ENCODE results near the gene CEP85L. TPM values are rescaled to one million over a fixed set of nuclear protein-coding genes. Genes with fewer than 3 reads are reported as not detected.

The CEP85L gene
- total and polyA plus RNA-seq, 2 experiments from 2014 or later: 9.1 to 10.1 TPM

- TF ChIP-seq, protein P1, sequence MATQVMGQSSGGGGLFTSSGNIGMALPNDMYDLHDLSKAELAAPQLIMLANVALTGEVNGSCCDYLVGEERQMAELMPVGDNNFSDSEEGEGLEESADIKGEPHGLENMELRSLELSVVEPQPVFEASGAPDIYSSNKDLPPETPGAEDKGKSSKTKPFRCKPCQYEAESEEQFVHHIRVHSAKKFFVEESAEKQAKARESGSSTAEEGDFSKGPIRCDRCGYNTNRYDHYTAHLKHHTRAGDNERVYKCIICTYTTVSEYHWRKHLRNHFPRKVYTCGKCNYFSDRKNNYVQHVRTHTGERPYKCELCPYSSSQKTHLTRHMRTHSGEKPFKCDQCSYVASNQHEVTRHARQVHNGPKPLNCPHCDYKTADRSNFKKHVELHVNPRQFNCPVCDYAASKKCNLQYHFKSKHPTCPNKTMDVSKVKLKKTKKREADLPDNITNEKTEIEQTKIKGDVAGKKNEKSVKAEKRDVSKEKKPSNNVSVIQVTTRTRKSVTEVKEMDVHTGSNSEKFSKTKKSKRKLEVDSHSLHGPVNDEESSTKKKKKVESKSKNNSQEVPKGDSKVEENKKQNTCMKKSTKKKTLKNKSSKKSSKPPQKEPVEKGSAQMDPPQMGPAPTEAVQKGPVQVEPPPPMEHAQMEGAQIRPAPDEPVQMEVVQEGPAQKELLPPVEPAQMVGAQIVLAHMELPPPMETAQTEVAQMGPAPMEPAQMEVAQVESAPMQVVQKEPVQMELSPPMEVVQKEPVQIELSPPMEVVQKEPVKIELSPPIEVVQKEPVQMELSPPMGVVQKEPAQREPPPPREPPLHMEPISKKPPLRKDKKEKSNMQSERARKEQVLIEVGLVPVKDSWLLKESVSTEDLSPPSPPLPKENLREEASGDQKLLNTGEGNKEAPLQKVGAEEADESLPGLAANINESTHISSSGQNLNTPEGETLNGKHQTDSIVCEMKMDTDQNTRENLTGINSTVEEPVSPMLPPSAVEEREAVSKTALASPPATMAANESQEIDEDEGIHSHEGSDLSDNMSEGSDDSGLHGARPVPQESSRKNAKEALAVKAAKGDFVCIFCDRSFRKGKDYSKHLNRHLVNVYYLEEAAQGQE (IDR thresholded peaks at IDR 0.05; ENCODE audit: unreplicated experiment): no peak
- TF ChIP-seq EZH2phosphoT487 (IDR thresholded peaks at IDR 0.05; ENCODE audit: unreplicated experiment): no peak
These were observed 53.8 kb downstream of the CEP85L start (continued) for GRCh38 chr6:118597636-118598035.

DNA sequence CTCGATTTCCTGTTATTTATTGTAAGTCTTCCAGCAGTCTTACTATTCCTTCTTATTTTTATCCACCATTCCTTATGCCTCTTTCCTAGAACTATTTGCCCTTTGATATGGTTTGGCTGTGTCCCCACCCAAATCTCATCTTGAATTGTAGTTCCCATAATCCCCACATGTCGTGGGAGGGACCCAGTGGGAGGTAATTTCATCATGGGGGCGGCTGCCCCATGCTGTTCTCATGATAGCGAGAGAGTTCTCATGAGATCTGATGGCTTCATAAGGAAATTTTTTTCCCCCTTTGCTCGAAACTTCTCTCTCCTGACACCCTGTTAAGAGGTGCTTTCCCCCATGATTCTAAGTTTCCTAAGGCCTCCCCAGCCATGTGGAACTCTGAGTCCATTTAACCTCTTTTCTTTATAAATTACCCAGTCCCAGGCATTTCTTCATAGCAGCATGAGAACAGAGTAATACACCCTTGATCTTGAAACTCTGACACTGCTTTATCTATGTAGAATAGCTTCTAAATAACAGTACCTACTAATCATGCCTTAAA, 54.5 kb downstream of the CEP85L start:
- no peaks in the 10 kb centered on the region for H3F3A ChIP-seq (replicated peaks; ENCODE audit: low read depth)
- no peak overlapping the region for H2AFZ ChIP-seq
- no peaks in the 10 kb centered on the region for H3K36me3 ChIP-seq (ENCODE audit: insufficient read depth)
- ATAC-seq (no peak), DNase-seq (ENCODE audit: low spot score) (no peak)
- H3K27ac Mint-ChIP-seq: peak overlapping the region; percentile 33
- no peaks in the 10 kb centered on the region for H3K27me3 ChIP-seq (ENCODE audit: insufficient read depth)
- no peak overlapping the region for H3K4me3 ChIP-seq
- no peak overlapping the region for H3K4me3 Mint-ChIP-seq
- no peak overlapping the region for H3K27ac ChIP-seq (ENCODE audit: low read depth)
- no peaks in the 10 kb centered on the region for H3K79me2 ChIP-seq (replicated peaks; ENCODE audit: insufficient read depth)
- H3K9me3 Mint-ChIP-seq: no peaks in the 10 kb centered on the region
- H3K27me3 Mint-ChIP-seq (ENCODE audit: insufficient read depth, low read depth, poor library complexity): peaks cover 2% of the 10 kb centered on the region
- no peaks in the 10 kb centered on the region for H4K20me1 ChIP-seq (replicated peaks; ENCODE audit: insufficient read depth)
- H3K4me2 ChIP-seq: no peak overlapping the region
- H3K4me1 ChIP-seq (ENCODE audit: insufficient read depth): no peaks in the 10 kb centered on the region
- TF ChIP-seq, protein P2, sequence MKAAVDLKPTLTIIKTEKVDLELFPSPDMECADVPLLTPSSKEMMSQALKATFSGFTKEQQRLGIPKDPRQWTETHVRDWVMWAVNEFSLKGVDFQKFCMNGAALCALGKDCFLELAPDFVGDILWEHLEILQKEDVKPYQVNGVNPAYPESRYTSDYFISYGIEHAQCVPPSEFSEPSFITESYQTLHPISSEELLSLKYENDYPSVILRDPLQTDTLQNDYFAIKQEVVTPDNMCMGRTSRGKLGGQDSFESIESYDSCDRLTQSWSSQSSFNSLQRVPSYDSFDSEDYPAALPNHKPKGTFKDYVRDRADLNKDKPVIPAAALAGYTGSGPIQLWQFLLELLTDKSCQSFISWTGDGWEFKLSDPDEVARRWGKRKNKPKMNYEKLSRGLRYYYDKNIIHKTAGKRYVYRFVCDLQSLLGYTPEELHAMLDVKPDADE (IDR thresholded peaks at IDR 0.05): no peak
- TF ChIP-seq, protein P3, sequence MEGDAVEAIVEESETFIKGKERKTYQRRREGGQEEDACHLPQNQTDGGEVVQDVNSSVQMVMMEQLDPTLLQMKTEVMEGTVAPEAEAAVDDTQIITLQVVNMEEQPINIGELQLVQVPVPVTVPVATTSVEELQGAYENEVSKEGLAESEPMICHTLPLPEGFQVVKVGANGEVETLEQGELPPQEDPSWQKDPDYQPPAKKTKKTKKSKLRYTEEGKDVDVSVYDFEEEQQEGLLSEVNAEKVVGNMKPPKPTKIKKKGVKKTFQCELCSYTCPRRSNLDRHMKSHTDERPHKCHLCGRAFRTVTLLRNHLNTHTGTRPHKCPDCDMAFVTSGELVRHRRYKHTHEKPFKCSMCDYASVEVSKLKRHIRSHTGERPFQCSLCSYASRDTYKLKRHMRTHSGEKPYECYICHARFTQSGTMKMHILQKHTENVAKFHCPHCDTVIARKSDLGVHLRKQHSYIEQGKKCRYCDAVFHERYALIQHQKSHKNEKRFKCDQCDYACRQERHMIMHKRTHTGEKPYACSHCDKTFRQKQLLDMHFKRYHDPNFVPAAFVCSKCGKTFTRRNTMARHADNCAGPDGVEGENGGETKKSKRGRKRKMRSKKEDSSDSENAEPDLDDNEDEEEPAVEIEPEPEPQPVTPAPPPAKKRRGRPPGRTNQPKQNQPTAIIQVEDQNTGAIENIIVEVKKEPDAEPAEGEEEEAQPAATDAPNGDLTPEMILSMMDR (conservative IDR thresholded peaks at IDR 0.05; ENCODE audit: low read depth in 2 of 2): peak in 1 of 2 experiments; percentile 17; a peak in 1 of 4 replicates
- TF ChIP-seq STAT1 (IDR thresholded peaks at IDR 0.05; ENCODE audit: unreplicated experiment): no peak
- TF ChIP-seq JUNB (IDR thresholded peaks at IDR 0.05; ENCODE audit: unreplicated experiment): no peak
- H3K9me2 ChIP-seq (ENCODE audit: insufficient read depth): no peaks in the 10 kb centered on the region
- no peaks in the 10 kb centered on the region; the same call in 1 of the 3 replicates for H3K36me3 Mint-ChIP-seq (ENCODE audit: low read depth)
- peaks cover 15% of the 10 kb centered on the region for H3K4me1 Mint-ChIP-seq

- Histone ChIP-seq H3K4me2 (no peak overlapping the region), H3K9me2 (ENCODE audit: insufficient read depth) (no peaks in the 10 kb centered on the region), H2AFZ (no peak overlapping the region), H3F3A (replicated peaks; ENCODE audit: low read depth) (no peaks in the 10 kb centered on the region), H3K4me3 (no peak overlapping the region), H3K36me3 (ENCODE audit: insufficient read depth) (no peaks in the 10 kb centered on the region), H3K27ac (ENCODE audit: low read depth) (no peak overlapping the region), H4K20me1 (replicated peaks; ENCODE audit: insufficient read depth) (no peaks in the 10 kb centered on the region), H3K4me1 (ENCODE audit: insufficient read depth) (peaks cover 7% of the 10 kb centered on the region), H3K79me2 (replicated peaks; ENCODE audit: insufficient read depth) (no peaks in the 10 kb centered on the region), H3K27me3 (ENCODE audit: insufficient read depth) (no peaks in the 10 kb centered on the region)
- Mint-ChIP-seq H3K27ac (no peak overlapping the region), H3K9me3 (no peaks in the 10 kb centered on the region), H3K4me3 (no peak overlapping the region), H3K36me3 (ENCODE audit: low read depth) (no peaks in the 10 kb centered on the region; the same call in 1 of the 3 replicates), H3K27me3 (ENCODE audit: insufficient read depth, low read depth, poor library complexity) (peaks cover 5% of the 10 kb centered on the region), H3K4me1 (peaks cover 25% of the 10 kb centered on the region)
- no peak for DNase-seq (ENCODE audit: low spot score)
- no peak for ATAC-seq
- no peak for TF ChIP-seq NANOG (IDR thresholded peaks at IDR 0.05; ENCODE audit: borderline replicate concordance)
- no peak for TF ChIP-seq ZNF331 (CRISPR knock-in tag; IDR thresholded peaks at IDR 0.05; ENCODE audit: low read depth)
- TF ChIP-seq, protein P1 (IDR thresholded peaks at IDR 0.05; ENCODE audit: unreplicated experiment): no peak
- no peak for TF ChIP-seq CREB1 (CRISPR knock-in tag; IDR thresholded peaks at IDR 0.05; ENCODE audit: low read depth)
- TF ChIP-seq, protein P2 (IDR thresholded peaks at IDR 0.05): no peak
These were observed 56.5 kb downstream of the CEP85L start for GRCh38 chr6:118594877-118595276.
